ENCODE results near the gene PLP1.
"Not testable (repeated sequence)": the region's sequence is repeated elsewhere in the genome, so short reads cannot be mapped to it uniquely, and the experiment has no call there.

PLP1 gene

GRCh38 chrX:103781706-103782105, 5.1 kb downstream of the PLP1 start:
- no peak for DNase-seq

DNA sequence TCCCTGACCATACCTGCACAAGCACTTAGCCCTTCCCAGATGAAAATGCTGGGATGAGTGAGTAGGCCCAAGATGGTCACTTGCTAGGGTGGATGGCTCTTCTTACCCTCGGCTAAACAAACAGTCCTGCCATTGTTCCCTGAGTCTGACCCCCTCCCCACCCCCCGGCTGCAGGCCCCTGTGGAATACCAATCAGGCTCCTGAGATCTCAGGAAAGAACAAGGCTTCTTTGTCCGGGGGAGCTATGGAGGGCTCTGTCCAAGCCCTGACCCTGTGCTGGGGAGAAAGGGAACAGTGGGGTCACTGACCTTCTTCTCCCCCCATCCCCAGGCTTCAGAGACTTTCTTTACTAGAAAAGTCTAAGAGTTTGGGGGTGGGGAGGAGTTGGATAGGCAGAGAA, 6.0 kb downstream of the PLP1 start:
- no peak for DNase-seq

DNA sequence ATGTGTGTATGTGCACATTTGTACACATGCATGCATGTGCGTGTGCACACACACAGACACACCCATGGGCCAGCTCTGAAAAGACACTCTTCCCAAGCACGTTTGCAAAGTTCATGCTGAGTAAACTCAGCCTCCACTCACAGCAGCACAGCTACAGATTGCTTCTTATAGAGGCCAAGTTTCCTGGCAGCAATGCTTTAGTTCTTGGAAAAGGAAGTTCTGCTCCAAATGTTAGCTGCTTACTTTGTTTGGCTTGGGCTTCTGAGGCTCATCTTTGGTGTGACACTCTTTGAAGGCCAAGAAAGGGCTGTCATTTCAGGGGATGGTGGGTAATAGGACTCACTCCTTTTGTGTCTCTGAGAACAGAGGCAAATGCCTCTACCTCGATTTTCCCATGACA, 6.6 kb downstream of the PLP1 start:
- DNase-seq: no peak

DNA sequence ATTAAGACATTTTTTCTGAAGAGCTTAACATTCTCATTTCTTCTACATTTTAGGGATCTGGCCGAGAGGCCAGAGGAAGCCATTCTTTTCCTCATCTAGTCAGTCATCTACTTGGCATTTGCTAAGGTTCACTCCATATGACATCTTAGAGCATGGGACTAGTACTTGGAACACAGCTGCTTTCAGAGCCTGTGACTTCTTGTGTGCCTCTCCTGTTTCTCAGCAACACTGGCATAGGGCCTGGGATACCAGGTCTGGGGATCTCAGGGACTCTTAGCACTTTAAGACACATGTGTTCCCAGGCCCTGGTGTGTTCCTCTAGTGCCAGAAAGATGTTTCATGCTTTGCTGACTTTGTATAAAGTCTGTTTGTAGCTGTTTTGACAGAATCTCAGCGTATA, 7.3 kb downstream of the PLP1 start:
- no peak for DNase-seq

DNA sequence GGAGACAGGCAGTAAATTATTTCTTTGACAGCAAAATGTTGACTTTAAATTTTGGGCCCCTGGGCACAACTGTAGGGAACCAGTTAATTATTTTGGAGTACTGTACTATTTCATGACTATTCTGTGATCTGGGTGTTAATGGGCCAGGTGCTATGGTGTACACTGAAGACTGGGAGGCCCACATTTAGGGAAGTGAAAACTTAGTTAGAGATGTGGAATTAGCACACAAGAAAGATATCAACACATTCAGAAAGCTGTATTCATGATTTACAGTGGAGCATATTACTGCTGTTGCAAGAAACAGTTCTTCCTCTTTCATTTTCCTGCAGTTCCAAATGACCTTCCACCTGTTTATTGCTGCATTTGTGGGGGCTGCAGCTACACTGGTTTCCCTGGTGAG, 12.4 kb downstream of the PLP1 start:
- no peak for DNase-seq

DNA sequence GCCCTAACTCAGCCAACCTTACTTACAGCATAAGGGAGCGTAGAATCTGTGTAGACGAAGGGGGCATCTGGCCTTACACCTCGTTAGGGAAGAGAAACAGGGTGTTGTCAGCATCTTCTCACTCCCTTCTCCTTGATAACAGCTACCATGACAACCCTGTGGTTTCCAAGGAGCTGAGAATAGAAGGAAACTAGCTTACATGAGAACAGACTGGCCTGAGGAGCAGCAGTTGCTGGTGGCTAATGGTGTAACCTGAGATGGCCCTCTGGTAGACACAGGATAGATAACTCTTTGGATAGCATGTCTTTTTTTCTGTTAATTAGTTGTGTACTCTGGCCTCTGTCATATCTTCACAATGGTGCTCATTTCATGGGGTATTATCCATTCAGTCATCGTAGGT, 14.6 kb downstream of the PLP1 start:
- DNase-seq: no peak

DNA sequence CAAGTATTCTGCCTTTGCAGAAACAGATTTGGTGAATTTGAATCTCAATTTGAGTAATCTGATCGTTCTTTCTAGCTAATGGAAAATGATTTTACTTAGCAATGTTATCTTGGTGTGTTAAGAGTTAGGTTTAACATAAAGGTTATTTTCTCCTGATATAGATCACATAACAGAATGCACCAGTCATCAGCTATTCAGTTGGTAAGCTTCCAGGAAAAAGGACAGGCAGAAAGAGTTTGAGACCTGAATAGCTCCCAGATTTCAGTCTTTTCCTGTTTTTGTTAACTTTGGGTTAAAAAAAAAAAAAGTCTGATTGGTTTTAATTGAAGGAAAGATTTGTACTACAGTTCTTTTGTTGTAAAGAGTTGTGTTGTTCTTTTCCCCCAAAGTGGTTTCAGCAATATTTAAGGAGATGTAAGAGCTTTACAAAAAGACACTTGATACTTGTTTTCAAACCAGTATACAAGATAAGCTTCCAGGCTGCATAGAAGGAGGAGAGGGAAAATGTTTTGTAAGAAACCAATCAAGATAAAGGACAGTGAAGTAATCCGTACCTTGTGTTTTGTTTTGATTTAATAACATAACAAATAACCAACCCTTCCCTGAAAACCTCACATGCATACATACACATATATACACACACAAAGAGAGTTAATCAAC, 15.3 kb downstream of the PLP1 start:
- DNase-seq: no peak

DNA sequence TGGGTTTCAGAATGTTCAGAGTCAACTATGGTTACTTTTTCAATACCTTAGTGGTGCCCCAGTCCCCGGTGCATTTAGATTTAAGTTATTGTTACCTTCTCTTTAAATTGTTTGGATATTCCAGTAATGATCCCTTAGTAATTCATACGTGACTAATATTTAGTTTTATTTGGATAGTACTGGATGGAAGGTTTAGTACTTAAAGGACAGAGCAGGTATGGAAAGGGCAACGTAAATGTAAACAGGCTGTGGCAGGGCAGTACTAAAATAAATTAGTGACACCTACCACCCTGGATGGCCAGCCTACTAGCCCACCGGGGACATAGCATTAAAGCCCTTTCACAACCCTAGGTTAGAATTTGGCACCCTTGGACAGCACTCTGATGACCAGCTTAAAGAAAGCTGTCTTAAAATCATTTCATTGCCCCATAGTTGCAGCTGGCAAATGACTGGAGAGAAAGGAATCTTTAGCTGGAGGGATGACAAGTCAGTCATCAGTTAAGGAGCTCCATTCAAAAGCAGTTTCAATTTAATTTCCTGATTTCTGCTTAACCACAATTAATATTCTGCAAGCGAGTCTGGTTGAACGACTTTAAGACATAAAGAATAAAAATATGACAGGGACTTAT, 16.4 kb downstream of the PLP1 start:
- DNase-seq: no peak

GRCh38 chrX:103793545-103793940, 16.9 kb downstream of the PLP1 start:
- no peak for DNase-seq

DNA sequence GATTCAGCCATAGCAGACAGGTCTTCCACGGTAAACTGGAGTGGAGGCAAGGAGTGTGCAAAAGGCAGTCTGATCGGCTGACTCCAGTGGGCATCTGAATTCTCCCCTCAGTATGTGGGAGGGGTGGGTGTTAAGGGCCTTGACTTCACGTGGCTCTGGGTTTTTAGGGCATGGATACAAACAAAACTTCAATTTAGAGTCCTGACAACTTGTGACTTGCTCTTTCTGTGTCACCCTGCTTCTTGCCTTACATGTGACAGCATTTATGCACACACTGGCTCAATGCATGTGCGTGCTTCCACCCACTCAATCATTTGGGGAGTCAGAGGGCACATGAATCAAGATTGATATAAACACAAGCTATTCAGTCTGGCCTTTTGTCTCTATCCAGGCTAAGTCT, 17.5 kb downstream of the PLP1 start:
- DNase-seq: no peak

DNA sequence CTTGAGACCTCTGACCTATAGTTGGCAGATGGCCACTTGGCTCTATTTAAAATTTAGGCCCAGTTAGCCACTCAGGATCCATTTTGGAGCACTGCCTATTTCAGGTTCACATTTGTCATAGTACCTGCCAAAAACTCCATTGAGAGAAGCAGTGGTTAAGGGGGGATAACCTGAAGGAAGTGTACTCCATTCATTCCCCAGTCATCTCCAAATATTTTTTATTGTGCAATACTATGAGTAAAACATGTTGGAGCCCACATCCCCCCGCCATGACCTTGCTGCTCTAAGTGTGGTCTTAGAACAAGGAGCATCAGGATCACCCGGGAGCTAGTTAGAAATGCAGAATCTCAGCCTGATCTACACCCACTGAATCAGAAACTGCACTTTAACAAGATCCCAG, 21.1 kb downstream of the PLP1 start:
- no peak for DNase-seq

GRCh38 chrX:103800318-103800717, 23.7 kb downstream of the PLP1 start:
- DNase-seq: no peak

- no peak for DNase-seq
Observed at GRCh38 chrX:103805860-103806259, 29.2 kb downstream of the PLP1 start.

DNA sequence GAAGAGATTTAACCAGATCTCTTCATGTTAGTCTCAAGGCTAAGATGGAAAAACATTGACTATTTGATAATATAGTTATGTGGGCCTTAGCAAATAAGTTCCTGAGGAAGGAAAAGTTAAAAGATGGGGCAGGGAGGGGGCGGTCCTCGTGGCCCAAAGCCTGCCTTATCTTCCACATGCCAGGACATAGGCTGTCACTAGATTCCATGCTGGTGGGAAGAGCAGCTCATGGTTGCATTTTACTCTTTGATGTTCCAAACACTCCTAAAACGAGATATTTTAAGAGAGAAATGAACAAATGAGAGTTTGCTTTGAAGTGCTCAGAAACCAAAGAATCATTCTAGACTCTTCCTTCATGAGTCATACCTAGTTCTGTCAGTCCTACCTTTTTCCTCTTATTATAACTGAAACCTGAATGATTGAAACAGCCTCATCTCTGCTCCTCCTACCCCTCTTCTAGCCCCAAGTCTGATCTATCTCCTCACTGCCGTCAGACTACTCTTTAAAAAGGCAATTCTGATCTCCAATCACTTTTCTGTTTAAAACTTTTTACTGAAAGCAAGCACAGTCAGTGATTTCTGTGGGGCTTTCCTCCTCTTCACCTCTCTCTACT, 30.3 kb downstream of the PLP1 start:
- DNase-seq: no peak

DNA sequence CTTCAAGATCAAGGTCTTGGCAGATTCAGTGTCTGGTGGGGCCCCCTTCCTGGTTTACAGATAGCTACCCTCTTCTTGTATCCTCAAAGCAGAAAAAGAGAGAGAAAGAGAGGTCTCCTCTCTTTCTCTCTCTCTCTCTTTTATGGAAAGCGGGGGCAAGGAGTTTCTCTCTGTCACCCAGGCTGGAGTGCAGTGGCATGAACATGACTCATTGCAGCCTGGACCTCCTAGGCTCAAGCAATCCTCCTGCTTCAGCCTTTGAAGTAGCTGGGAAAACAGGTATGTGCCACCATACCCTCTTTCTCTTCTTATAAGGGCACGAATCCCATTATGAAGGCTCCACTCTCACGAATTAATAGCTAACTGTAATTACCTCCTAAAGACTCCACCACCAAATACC, 35.2 kb downstream of the PLP1 start:
- DNase-seq: no peak

DNA sequence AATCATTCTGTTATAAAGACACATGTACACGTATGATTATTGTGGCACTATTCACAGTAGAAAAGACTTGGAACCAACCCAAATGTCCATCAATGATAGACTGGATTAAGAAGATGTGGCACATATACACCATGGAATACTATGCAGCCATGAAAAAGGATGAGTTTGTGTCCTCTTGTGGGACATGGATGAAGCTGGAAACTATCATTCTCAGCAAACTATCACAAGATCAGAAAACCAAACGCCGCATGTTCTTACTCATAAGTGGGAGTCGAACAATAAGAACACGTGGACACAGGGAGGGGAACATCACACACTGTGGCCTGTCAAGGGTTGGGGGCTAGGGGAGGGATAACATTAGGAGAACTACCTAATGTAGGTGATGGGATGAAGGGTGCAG, 40.5 kb downstream of the PLP1 start:
- DNase-seq: not testable (repeated sequence)

- DNase-seq: no peak
Observed at GRCh38 chrX:103817502-103817901, 40.9 kb downstream of the PLP1 start.

DNA sequence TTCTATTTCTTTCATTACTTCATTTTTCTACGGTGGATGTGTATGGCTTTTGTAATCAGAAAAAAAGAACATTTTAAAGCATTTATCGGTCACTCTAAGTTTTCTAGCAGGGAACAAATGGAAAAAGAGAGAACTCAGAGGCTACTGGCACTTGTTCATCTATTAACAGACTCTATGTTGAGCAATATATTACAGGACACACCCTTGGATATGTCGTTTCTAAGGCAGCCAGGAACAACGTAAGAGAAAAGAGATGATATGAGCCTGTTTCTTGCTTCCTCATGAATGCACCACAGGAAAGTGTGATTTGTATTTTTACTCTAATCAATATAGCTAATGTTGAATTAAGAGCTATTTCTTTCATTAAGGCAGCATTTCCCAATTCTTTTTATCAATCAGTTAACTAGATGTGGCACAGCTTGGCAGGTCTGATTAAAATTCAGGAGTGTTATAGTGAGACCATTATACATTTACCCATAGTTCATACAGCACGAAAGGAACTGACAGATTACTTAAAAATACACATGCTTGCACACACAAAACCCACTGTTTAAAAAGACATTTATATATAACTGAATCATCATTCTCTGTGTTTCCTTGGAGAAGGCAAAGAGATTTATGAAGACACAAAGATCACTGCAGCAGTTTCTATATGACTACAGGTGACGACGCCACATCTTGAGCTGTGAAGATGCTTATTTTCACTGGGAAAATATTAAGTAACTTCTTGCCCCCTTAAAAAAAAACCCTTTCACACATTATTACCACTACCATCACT, 42.4 kb downstream of the PLP1 start:
- DNase-seq: no peak

DNA sequence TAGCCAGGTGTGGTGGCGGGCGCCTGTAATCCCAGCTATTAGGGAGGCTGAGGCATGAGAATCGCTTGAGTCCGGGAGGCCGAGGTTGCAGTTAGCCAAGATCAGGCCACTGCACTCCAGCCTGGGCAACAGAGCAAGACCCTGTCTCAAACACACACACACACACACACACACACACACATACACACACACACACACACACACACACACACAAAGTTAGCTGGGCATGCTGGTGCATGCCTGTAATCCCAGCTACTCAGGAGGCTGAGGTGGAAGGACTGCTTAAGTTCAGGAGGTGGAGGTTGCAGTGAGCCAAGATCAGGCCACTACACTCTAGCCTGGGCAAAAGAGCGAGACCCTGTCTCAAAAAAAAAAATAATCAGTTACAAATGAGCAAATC, 44.2 kb downstream of the PLP1 start:
- not testable (repeated sequence) for DNase-seq

GRCh38 chrX:103823591-103823990, 47.0 kb downstream of the PLP1 start:
- no peak for DNase-seq

GRCh38 chrX:103825881-103826280, 49.2 kb downstream of the PLP1 start:
- no peak for DNase-seq

GRCh38 chrX:103828529-103828928, 51.9 kb downstream of the PLP1 start:
- DNase-seq: no peak

DNA sequence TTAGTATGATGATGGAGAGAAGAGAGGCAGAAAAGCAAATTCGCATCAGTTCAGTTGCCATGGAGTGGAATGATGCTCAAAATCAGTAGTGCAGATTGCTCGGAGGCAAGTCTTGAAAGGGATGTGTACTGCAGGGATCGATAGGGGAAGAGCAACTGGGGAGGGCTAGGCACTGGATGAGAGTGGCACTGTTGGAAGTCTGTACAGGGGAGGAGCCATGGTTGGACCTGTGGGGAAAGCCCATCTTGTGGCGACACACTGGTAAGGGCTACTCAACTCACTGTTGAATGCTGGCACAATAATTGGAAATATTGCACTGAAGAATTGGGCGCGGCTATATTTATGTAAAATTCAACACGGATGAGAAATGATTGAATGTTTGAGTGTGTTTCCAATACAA, 54.2 kb downstream of the PLP1 start:
- DNase-seq: no peak

DNA sequence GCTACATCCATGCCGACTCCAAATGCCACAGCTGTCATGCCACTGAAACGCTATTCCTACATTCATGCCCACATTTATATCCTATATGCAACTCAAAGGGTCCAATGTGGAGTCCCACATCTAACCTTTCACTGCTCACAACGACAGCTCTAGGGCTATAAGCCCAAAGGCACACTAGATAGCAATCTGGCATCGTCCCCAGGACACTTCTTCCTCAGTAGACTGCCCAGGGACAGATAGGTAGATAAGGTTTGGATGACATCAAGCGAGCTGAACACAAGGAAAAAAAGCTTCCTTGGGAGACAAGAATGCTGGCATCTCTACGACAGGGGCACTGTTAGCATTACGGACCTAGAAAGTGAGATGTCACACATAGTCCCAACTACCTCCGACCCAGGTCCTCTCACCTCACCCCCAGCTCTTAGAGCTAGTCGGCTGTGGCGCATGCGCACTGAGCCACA, 54.7 kb downstream of the PLP1 start:
- DNase-seq: no peak

Data from NK-92 treated with Interleukin-12 subunit alpha and Interleukin-12 subunit beta, amount 100 ng/mL, for 24 hours (cell line).